22Rv1 (cell line): ENCODE results near the gene SLC25A34.

Source experiments
- CTCF ChIP-seq: fragments of 450-650 bp; IDR thresholded peaks from 2 replicates; pipeline ENCODE4 v1.5.1; 2017; ENCODE audit warnings: mild to moderate bottlenecking
- ZFX ChIP-seq: fragments of 450-650 bp; IDR thresholded peaks from 2 replicates; pipeline ENCODE4 v1.6.1; 2017; ENCODE audit warnings: antibody characterized with exemption, borderline replicate concordance

- TF ChIP-seq CTCF (no peak), ZFX (no peak)
Measured at GRCh38 chr1:15742339-15742801, 6.3 kb downstream of the SLC25A34 start, which contains the start of gene TMEM82.
